Measurements from ENCODE around the gene YAF2.

DNA sequence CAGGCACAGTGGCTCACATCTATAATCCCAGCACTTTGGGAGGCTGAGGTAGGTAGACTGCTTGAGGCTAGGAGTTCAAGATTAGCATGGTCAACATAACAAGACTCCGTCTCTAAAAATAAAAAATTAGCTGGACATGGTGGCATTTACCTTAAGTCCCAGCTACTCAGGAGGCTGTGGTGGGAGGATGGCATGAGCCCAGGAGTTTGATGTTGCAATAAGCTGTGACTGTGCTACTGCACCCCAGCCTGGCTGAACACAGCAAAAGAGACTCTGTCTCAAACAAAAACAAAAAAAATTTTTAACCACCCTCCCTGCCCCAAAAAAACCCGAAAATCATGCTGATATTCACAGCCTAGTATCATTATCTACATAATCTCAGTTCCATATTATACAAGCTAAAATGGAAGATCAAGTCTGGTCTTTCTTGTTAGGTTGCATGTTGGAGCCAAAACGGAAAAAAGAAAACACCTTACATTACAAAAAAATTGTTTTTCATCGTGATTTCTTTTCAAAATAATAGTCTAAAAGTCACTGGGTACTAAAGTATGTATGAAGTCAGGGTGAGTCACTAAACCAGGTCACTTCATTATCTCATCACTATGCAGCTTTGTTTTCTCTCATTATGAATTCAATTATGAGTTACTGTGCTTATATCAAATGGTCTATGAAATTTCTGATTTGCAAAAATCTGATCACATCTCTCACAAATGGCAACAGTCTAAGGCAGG lies 107.2 kb downstream of the YAF2 start:
- no peak for TF ChIP-seq EGR1 (IDR thresholded peaks at IDR 0.05)
- TF ChIP-seq, protein P1, sequence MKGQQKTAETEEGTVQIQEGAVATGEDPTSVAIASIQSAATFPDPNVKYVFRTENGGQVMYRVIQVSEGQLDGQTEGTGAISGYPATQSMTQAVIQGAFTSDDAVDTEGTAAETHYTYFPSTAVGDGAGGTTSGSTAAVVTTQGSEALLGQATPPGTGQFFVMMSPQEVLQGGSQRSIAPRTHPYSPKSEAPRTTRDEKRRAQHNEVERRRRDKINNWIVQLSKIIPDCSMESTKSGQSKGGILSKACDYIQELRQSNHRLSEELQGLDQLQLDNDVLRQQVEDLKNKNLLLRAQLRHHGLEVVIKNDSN (IDR thresholded peaks at IDR 0.05), result no peak
- no peak for TF ChIP-seq CREB1 (IDR thresholded peaks at IDR 0.05; ENCODE audit: low read depth)
- TF ChIP-seq, protein P2, sequence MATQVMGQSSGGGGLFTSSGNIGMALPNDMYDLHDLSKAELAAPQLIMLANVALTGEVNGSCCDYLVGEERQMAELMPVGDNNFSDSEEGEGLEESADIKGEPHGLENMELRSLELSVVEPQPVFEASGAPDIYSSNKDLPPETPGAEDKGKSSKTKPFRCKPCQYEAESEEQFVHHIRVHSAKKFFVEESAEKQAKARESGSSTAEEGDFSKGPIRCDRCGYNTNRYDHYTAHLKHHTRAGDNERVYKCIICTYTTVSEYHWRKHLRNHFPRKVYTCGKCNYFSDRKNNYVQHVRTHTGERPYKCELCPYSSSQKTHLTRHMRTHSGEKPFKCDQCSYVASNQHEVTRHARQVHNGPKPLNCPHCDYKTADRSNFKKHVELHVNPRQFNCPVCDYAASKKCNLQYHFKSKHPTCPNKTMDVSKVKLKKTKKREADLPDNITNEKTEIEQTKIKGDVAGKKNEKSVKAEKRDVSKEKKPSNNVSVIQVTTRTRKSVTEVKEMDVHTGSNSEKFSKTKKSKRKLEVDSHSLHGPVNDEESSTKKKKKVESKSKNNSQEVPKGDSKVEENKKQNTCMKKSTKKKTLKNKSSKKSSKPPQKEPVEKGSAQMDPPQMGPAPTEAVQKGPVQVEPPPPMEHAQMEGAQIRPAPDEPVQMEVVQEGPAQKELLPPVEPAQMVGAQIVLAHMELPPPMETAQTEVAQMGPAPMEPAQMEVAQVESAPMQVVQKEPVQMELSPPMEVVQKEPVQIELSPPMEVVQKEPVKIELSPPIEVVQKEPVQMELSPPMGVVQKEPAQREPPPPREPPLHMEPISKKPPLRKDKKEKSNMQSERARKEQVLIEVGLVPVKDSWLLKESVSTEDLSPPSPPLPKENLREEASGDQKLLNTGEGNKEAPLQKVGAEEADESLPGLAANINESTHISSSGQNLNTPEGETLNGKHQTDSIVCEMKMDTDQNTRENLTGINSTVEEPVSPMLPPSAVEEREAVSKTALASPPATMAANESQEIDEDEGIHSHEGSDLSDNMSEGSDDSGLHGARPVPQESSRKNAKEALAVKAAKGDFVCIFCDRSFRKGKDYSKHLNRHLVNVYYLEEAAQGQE (IDR thresholded peaks at IDR 0.05; ENCODE audit: low read depth), result no peak
- no peak for TF ChIP-seq RAD21 (IDR thresholded peaks at IDR 0.05; ENCODE audit: low read depth)

Data from Ishikawa (cell line).